Effector memory CD4-positive, alpha-beta T cell (primary cell): ENCODE measurements around the gene SLC35C1.

Source experiments
- DNase-seq, 3 donors: peaks; one replicate each; pipeline ENCODE4 v3.0.0-alpha.2; 2020
- H3K27ac ChIP-seq: 2 replicates; pipeline ENCODE4 v1.7.0; 2013; ENCODE audit warnings: mild to moderate bottlenecking, low read length, moderate library complexity; ENCODE audit not compliant: insufficient read depth, poor library complexity, severe bottlenecking
- H3K27me3 ChIP-seq: replicated peaks from 2 replicates; pipeline ENCODE4 v1.7.0; 2013; ENCODE audit warnings: mild to moderate bottlenecking, low read length; ENCODE audit not compliant: insufficient read depth, control insufficient read depth, poor library complexity, severe bottlenecking
- H3K36me3 ChIP-seq: 2 replicates; pipeline ENCODE4 v1.7.0; 2013; ENCODE audit warnings: mild to moderate bottlenecking, low read length, moderate library complexity; ENCODE audit not compliant: control insufficient read depth, insufficient read depth
- H3K4me1 ChIP-seq: 2 replicates; pipeline ENCODE4 v1.7.0; 2013; ENCODE audit warnings: low read length, mild to moderate bottlenecking; ENCODE audit not compliant: control insufficient read depth, insufficient read depth, poor library complexity, severe bottlenecking
- H3K4me3 ChIP-seq: 2 replicates; pipeline ENCODE4 v1.7.0; 2013; ENCODE audit warnings: low read length, low read depth, mild to moderate bottlenecking; ENCODE audit not compliant: insufficient read depth, poor library complexity, severe bottlenecking
- H3K9me3 ChIP-seq: 2 replicates; pipeline ENCODE4 v1.7.0; 2013; ENCODE audit warnings: mild to moderate bottlenecking, low read length, moderate library complexity; ENCODE audit not compliant: control insufficient read depth

SLC35C1 gene

DNA sequence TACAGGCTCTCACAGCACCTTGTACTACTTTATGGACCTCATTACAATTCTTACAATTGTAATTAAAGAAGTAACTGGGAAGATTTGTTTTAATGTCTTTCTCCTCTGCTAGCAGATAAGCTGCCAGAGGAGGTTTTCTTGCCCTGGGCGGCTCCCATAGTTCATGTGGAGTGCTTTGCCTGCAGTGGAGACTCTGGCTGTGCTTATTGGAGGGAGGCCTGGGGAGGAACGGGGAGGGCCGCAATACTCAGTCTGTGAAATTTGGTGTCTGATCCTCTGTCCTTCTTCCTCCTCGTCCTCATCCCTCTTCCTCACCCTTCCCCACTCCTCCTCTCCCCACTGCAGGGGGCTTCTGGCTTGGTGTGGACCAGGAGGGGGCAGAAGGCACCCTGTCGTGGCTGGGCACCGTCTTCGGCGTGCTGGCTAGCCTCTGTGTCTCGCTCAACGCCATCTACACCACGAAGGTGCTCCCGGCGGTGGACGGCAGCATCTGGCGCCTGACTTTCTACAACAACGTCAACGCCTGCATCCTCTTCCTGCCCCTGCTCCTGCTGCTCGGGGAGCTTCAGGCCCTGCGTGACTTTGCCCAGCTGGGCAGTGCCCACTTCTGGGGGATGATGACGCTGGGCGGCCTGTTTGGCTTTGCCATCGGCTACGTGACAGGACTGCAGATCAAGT lies 5.6 kb downstream of the SLC35C1 start:
- H3K36me3 ChIP-seq: peaks cover 32% of the 10 kb centered on the region
- no peaks in the 10 kb centered on the region for H3K27me3 ChIP-seq
- no peak overlapping the region for H3K27ac ChIP-seq
- H3K4me3 ChIP-seq: no peak overlapping the region
- H3K4me1 ChIP-seq: peaks cover 24% of the 10 kb centered on the region
- no peak for DNase-seq
- no peaks in the 10 kb centered on the region for H3K9me3 ChIP-seq

GRCh38 chr11:45811109-45811435 lies 6.1 kb downstream of the SLC35C1 start:
- no peak overlapping the region for H3K27ac ChIP-seq
- no peak for DNase-seq
- H3K36me3 ChIP-seq: peaks cover 32% of the 10 kb centered on the region
- no peak overlapping the region for H3K4me3 ChIP-seq
- peaks cover 19% of the 10 kb centered on the region for H3K4me1 ChIP-seq
- H3K9me3 ChIP-seq: no peaks in the 10 kb centered on the region
- no peaks in the 10 kb centered on the region for H3K27me3 ChIP-seq

DNA sequence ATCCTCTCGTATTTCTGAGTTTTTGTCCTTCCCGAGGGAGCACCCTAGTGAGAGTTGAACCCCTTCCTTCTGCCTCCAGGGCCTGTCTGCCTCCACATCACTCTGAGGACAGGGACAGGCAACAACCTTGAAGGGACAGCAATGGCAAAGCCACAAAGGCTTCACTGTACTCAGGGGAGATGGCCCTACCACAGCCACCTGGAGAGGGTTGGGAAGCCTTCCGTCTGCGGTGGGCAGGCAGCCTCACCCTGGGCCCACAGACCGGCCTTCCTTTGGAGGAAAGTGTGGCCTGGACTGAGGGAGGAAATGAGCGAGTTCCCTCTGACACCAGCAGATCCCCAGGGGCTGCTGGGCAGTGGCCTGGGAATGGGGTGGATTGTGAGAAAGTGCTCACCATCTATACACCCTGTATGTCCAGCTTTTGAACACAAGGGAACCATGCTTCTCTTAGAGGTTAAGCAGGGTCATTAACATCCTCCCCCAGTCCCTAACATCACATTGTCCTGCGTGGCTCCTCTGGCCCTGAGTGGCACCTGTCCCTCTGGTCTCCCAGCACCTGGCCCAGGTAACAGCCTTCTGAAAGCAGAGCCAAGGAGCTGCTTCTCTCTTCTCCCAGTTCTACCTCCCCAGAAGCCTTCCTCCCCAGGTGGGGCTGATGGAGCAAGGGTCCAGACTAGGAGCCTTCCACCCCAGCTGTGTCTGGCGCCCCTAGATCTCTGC lies 6.8 kb downstream of the SLC35C1 start:
- Histone ChIP-seq H3K27me3 (no peaks in the 10 kb centered on the region), H3K9me3 (no peaks in the 10 kb centered on the region), H3K36me3 (peaks cover 32% of the 10 kb centered on the region), H3K4me3 (no peak overlapping the region), H3K4me1 (peaks cover 12% of the 10 kb centered on the region), H3K27ac (no peak overlapping the region)
- no peak for DNase-seq

DNA sequence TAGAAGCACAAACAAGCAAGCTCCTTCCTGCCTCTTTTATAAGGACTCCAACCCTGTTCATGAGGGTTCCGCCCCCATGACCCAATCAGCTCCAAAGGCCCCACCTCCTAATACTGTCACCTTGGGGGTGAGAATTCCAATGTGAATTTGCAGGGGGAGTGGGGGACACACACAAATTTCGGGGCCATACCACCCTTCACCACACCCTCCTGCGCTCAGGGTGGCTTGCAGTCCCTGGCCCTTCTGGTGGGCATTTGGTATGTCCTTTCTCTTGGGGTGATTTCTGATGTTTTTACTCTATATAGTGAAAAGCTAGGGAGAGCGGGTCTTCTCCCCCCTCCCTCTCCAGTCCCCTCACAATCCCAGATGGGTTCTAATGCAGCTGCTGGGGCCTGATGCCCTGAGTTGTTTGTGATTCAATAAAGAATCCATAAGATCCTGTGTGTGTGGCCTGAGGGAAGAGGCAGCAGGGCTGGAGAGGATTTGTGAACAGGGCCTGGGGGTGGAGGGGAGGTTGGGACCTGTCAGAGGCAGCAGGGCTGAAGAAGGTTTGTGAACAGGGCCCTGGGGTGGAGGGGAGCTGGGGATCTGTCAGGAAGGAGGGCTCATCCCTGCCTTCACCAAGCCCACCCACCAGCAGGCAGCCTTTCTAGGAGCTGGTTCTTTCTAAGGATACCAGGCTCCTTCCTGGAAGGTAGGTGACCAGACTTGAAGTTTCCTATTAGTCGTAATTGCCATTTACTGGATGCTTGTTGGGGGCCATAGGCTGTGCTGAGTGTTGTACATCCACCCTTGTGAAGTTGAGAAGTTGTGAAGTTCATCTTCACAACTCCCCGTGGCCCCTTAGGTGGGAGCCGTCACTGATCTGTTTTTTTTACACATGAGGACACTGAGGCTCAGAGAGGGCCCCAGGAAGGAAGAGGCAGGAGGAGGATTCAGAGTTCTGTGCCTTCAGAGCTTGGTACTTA lies 7.9 kb downstream of the SLC35C1 start:
- peak overlapping the region; percentile 13 for H3K27ac ChIP-seq
- peaks cover 20% of the 10 kb centered on the region for H3K36me3 ChIP-seq
- H3K4me1 ChIP-seq: peaks cover under 1% of the 10 kb centered on the region
- no peak overlapping the region for H3K4me3 ChIP-seq
- DNase-seq: no peak
- no peaks in the 10 kb centered on the region for H3K9me3 ChIP-seq
- H3K27me3 ChIP-seq: no peaks in the 10 kb centered on the region

DNA sequence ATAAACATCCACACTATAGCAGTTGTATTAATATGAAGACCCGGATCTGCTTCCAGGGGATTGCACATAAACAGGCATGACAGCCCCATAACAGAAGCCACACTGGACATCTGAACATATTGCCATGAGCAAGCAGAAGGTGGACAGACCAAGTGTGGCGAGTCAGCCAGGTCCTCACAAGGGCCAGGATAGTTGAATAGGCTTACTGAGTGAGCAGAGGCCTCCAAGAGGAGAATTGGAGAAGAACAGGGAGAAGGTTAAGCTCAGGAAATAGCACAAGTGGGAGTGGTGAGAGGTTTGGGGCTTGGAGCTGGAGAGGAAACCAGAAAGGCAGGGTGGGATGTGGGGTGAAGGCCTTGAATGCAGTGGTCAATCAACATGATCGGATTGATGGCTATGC lies 10.8 kb downstream of the SLC35C1 start:
- no peaks in the 10 kb centered on the region for H3K9me3 ChIP-seq
- no peak overlapping the region for H3K27ac ChIP-seq
- H3K4me3 ChIP-seq: no peak overlapping the region
- H3K36me3 ChIP-seq: peaks cover 9% of the 10 kb centered on the region
- H3K27me3 ChIP-seq: no peaks in the 10 kb centered on the region
- DNase-seq: no peak
- no peaks in the 10 kb centered on the region for H3K4me1 ChIP-seq

DNA sequence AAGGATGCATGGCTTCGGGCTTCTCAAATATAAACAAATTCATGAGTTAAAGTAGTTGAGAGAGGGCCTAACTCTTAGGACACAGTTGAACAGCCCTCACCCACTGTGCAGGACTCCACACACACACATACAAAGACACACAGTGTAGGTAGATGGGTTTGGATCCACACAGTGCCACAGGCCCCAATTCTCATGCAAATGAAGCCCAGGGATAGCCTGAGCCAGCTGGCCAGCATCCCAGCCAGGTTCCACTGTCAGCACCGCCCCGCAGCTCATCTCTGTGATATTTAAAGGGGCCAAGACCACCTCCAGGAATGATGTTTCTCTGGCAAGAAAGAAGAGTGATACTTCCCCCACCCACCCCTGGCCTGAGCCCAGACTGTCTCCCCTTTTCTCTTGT lies 11.7 kb downstream of the SLC35C1 start:
- H3K36me3 ChIP-seq: peaks cover under 1% of the 10 kb centered on the region
- no peak overlapping the region for H3K4me3 ChIP-seq
- no peaks in the 10 kb centered on the region for H3K4me1 ChIP-seq
- no peak overlapping the region for H3K27ac ChIP-seq
- DNase-seq: no peak
- H3K9me3 ChIP-seq: no peaks in the 10 kb centered on the region
- no peaks in the 10 kb centered on the region for H3K27me3 ChIP-seq

- Histone ChIP-seq H3K4me3 (no peak overlapping the region), H3K4me1 (no peaks in the 10 kb centered on the region), H3K27me3 (no peaks in the 10 kb centered on the region), H3K27ac (no peak overlapping the region), H3K9me3 (no peaks in the 10 kb centered on the region), H3K36me3 (no peaks in the 10 kb centered on the region)
- no peak for DNase-seq
Observed at GRCh38 chr11:45817191-45817590, 12.2 kb downstream of the SLC35C1 start.

DNA sequence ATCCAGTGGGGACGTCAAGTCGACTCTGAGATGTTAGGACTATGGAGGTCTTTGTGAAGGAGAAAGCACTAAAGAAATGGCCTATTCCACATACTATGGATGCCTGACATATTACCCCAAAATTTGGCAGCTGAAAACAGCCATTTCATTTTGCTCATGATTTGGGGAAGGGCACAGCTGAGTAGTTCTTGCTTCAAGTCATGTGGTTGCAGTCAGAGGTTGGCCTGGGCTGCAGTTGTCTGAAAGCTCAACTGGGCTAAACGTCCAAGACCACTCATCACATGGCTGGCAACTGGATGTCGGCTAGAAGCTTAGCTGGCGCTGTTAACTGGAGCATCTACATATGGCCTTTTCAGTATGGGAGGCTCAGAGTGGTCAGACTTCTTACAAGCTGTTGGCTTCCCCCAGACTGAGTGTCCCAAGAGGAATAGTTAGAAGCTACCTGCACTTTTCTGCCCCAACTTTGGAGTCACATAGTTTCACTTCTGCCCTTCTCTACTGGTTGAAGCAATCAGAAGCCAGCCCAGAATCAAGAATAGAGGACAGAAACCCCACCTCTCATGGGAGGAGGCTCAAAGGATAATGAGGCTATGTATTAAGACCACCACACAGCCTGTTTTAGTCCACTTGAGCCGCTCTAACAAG lies 14.1 kb downstream of the SLC35C1 start:
- Histone ChIP-seq H3K4me3 (no peak overlapping the region), H3K36me3 (no peaks in the 10 kb centered on the region), H3K27ac (no peak overlapping the region), H3K27me3 (no peaks in the 10 kb centered on the region), H3K9me3 (no peaks in the 10 kb centered on the region), H3K4me1 (no peaks in the 10 kb centered on the region)
- no peak for DNase-seq

GRCh38 chr11:45820211-45820857 lies 15.4 kb downstream of the SLC35C1 start:
- no peaks in the 10 kb centered on the region for H3K36me3 ChIP-seq
- DNase-seq: no peak

More at GRCh38 chr11:45820211-45820857, 15.4 kb downstream of the SLC35C1 start:
- Histone ChIP-seq H3K27ac (no peak overlapping the region), H3K9me3 (no peaks in the 10 kb centered on the region), H3K4me1 (no peaks in the 10 kb centered on the region), H3K4me3 (no peak overlapping the region), H3K27me3 (no peaks in the 10 kb centered on the region)
